Measurements from ENCODE around the gene ARHGAP40.

Gene ARHGAP40

GRCh38 chr20:38650010-38650409 lies 48.4 kb downstream of the ARHGAP40 start:
- DNase-seq (ENCODE audit: low read depth), result no peak

- DNase-seq (ENCODE audit: low read depth), result no peak
Measured at GRCh38 chr20:38651154-38651553, 49.5 kb downstream of the ARHGAP40 start.

GRCh38 chr20:38651562-38651961 lies 50.0 kb downstream of the ARHGAP40 start:
- no peak for DNase-seq (ENCODE audit: low read depth)

GRCh38 chr20:38652995-38653394 lies 51.4 kb downstream of the ARHGAP40 start:
- DNase-seq (ENCODE audit: low read depth), result no peak

- no peak for DNase-seq (ENCODE audit: low read depth)
Measured at GRCh38 chr20:38657390-38657789, 55.8 kb downstream of the ARHGAP40 start.

- DNase-seq (ENCODE audit: low read depth), result no peak
Measured at GRCh38 chr20:38658879-38659596, 57.4 kb downstream of the ARHGAP40 start.

- no peak for DNase-seq (ENCODE audit: low read depth)
Measured at GRCh38 chr20:38659597-38659880, 57.9 kb downstream of the ARHGAP40 start.

- DNase-seq (ENCODE audit: low read depth), result no peak
Measured at GRCh38 chr20:38660429-38660828, 58.8 kb downstream of the ARHGAP40 start.

- DNase-seq (ENCODE audit: low read depth), result no peak
Measured at GRCh38 chr20:38663660-38664059, 62.1 kb downstream of the ARHGAP40 start.

GRCh38 chr20:38664284-38664683 lies 62.7 kb downstream of the ARHGAP40 start:
- DNase-seq (ENCODE audit: low read depth), result no peak

- DNase-seq (ENCODE audit: low read depth), result no peak
Measured at GRCh38 chr20:38665094-38665493, 63.5 kb downstream of the ARHGAP40 start.

GRCh38 chr20:38665506-38666285 lies 64.1 kb downstream of the ARHGAP40 start:
- no peak for DNase-seq (ENCODE audit: low read depth)

GRCh38 chr20:38667417-38667956 lies 65.9 kb downstream of the ARHGAP40 start:
- DNase-seq (ENCODE audit: low read depth), result no peak

GRCh38 chr20:38669688-38670087 lies 68.1 kb downstream of the ARHGAP40 start:
- no peak for DNase-seq (ENCODE audit: low read depth)

GRCh38 chr20:38670786-38671185 lies 69.2 kb downstream of the ARHGAP40 start:
- DNase-seq (ENCODE audit: low read depth), result no peak

GRCh38 chr20:38671186-38671585 lies 69.6 kb downstream of the ARHGAP40 start:
- DNase-seq (ENCODE audit: low read depth), result no peak

- DNase-seq (ENCODE audit: low read depth), result no peak
Measured at GRCh38 chr20:38671701-38672292, 70.2 kb downstream of the ARHGAP40 start.

- no peak for DNase-seq (ENCODE audit: low read depth)
Measured at GRCh38 chr20:38672504-38672903, 70.9 kb downstream of the ARHGAP40 start.

- DNase-seq (ENCODE audit: low read depth), result no peak
Measured at GRCh38 chr20:38673261-38673660, 71.7 kb downstream of the ARHGAP40 start.

- no peak for DNase-seq (ENCODE audit: low read depth)
Measured at GRCh38 chr20:38673725-38674091, 72.1 kb downstream of the ARHGAP40 start.

- peak; percentile 41 for DNase-seq (ENCODE audit: low read depth)
Measured at GRCh38 chr20:38674092-38674764, 72.6 kb downstream of the ARHGAP40 start.

GRCh38 chr20:38674765-38675133 lies 73.1 kb downstream of the ARHGAP40 start:
- no peak for DNase-seq (ENCODE audit: low read depth)

GRCh38 chr20:38676576-38676975 lies 75.0 kb downstream of the ARHGAP40 start:
- DNase-seq (ENCODE audit: low read depth), result no peak
